T follicular helper cell (primary cell): Measurements from ENCODE around the gene DEK.

Source experiments
- DNase-seq: peaks from one replicate; pipeline ENCODE4 v3.0.0-alpha.2; 2020; ENCODE audit warnings: low read depth

The DEK gene

GRCh38 chr6:18265787-18266522, 1.6 kb upstream of the DEK start:
- no peak for DNase-seq

- no peak for DNase-seq
Measured at GRCh38 chr6:18264923-18265377, 620 bp upstream of the DEK start.

GRCh38 chr6:18263418-18264218, 712 bp downstream of the DEK start:
- DNase-seq = no peak

GRCh38 chr6:18262702-18263417, 1.5 kb downstream of the DEK start:
- no peak for DNase-seq

GRCh38 chr6:18261877-18262276, 2.5 kb downstream of the DEK start:
- no peak for DNase-seq

- no peak for DNase-seq
Measured at GRCh38 chr6:18260448-18261106, 3.8 kb downstream of the DEK start.

GRCh38 chr6:18259675-18260447, 4.5 kb downstream of the DEK start:
- DNase-seq = no peak

GRCh38 chr6:18254793-18255192, 9.5 kb downstream of the DEK start:
- no peak for DNase-seq

GRCh38 chr6:18253635-18254034, 10.7 kb downstream of the DEK start:
- no peak for DNase-seq

- no peak for DNase-seq
Measured at GRCh38 chr6:18249271-18249670, 15.1 kb downstream of the DEK start.

- DNase-seq = no peak
Measured at GRCh38 chr6:18248698-18249097, 15.6 kb downstream of the DEK start.

GRCh38 chr6:18247002-18247401, 17.3 kb downstream of the DEK start:
- no peak for DNase-seq

GRCh38 chr6:18246205-18246604, 18.1 kb downstream of the DEK start:
- DNase-seq = no peak

- no peak for DNase-seq
Measured at GRCh38 chr6:18245642-18246041, 18.7 kb downstream of the DEK start.

- no peak for DNase-seq
Measured at GRCh38 chr6:18245079-18245478, 19.3 kb downstream of the DEK start.

- no peak for DNase-seq
Measured at GRCh38 chr6:18244251-18244650, 20.1 kb downstream of the DEK start.

- no peak for DNase-seq
Measured at GRCh38 chr6:18243302-18243893, 20.9 kb downstream of the DEK start.

- no peak for DNase-seq
Measured at GRCh38 chr6:18242062-18242851, 22.1 kb downstream of the DEK start.

- DNase-seq = no peak
Measured at GRCh38 chr6:18241208-18242038, 22.9 kb downstream of the DEK start.
